ENCODE data around the gene AGAP3.

The AGAP3 gene

GRCh38 chr7:151063212-151063561 is 23.1 kb upstream of the AGAP3 start:
- H3K4me3 ChIP-seq (ENCODE audit: low read depth, low read length): no peak overlapping the region
- H3K9me3 ChIP-seq (ENCODE audit: severe bottlenecking): no peaks in the 10 kb centered on the region
- H3K36me3 ChIP-seq: peaks cover 48% of the 10 kb centered on the region
- H3K27me3 ChIP-seq (ENCODE audit: insufficient read depth, low read depth, severe bottlenecking): no peaks in the 10 kb centered on the region
- H3K27ac ChIP-seq: no peak overlapping the region
- no peak for TF ChIP-seq CTCF (IDR thresholded peaks at IDR 0.05; ENCODE audit: low read depth, low read length)
- DNase-seq: no peak

DNA sequence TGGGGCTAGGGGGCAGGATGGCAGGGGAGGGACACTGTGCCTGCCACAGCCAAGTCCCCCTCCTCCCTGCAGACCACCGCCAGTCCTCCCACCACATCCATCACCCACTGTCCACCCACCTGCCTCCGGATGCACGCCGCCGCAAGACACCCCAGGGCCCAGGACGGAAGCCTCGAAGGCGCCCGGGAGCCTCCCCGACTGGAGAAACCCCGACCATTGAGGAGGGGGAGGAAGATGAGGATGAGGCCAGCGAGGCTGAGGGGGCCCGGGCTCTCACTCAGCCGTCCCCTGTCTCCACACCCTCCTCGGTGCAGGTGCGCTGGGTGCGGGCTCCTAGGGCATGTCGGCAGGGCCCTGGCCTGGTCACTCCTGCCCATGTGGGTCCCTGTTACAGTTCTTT is 21.8 kb upstream of the AGAP3 start:
- H3K36me3 ChIP-seq: peaks cover 56% of the 10 kb centered on the region
- no peaks in the 10 kb centered on the region for H3K9me3 ChIP-seq (ENCODE audit: severe bottlenecking)
- DNase-seq: no peak
- no peak for TF ChIP-seq CTCF (IDR thresholded peaks at IDR 0.05; ENCODE audit: low read depth, low read length)
- no peak overlapping the region for H3K4me3 ChIP-seq (ENCODE audit: low read depth, low read length)
- H3K27me3 ChIP-seq (ENCODE audit: insufficient read depth, low read depth, severe bottlenecking): no peaks in the 10 kb centered on the region
- H3K27ac ChIP-seq: no peak overlapping the region

GRCh38 chr7:151064993-151065392 is 21.3 kb upstream of the AGAP3 start:
- H3K27ac ChIP-seq: no peak overlapping the region
- peaks cover 61% of the 10 kb centered on the region for H3K36me3 ChIP-seq
- H3K4me3 ChIP-seq (ENCODE audit: low read depth, low read length): no peak overlapping the region
- no peaks in the 10 kb centered on the region for H3K27me3 ChIP-seq (ENCODE audit: insufficient read depth, low read depth, severe bottlenecking)
- no peak for TF ChIP-seq CTCF (IDR thresholded peaks at IDR 0.05; ENCODE audit: low read depth, low read length)
- H3K9me3 ChIP-seq (ENCODE audit: severe bottlenecking): no peaks in the 10 kb centered on the region
- no peak for DNase-seq

DNA sequence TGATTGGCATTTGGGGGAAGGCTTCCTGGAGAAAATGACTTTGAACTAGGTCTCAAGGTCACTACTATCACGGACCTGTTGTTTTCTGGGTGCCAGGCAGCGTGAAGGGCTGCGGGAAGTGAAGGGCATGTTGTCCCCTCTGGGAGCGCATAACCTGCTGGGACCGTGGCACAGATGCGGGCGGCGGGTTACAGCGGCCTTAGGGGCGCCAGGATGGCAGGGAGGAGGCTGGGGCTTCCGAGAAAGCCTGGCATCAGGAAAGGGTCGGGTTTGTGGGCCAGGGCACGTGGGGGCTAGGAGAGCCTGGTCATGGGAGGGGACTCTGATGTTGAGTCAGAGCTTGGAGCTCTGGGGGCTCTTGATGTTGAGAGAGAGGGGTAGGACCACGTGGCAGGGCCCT is 20.8 kb upstream of the AGAP3 start:
- H3K9me3 ChIP-seq (ENCODE audit: severe bottlenecking): no peaks in the 10 kb centered on the region
- H3K27ac ChIP-seq: no peak overlapping the region
- no peak overlapping the region for H3K4me3 ChIP-seq (ENCODE audit: low read depth, low read length)
- H3K36me3 ChIP-seq: peaks cover 67% of the 10 kb centered on the region
- no peaks in the 10 kb centered on the region for H3K27me3 ChIP-seq (ENCODE audit: insufficient read depth, low read depth, severe bottlenecking)
- TF ChIP-seq CTCF (IDR thresholded peaks at IDR 0.05; ENCODE audit: low read depth, low read length): no peak
- no peak for DNase-seq

DNA sequence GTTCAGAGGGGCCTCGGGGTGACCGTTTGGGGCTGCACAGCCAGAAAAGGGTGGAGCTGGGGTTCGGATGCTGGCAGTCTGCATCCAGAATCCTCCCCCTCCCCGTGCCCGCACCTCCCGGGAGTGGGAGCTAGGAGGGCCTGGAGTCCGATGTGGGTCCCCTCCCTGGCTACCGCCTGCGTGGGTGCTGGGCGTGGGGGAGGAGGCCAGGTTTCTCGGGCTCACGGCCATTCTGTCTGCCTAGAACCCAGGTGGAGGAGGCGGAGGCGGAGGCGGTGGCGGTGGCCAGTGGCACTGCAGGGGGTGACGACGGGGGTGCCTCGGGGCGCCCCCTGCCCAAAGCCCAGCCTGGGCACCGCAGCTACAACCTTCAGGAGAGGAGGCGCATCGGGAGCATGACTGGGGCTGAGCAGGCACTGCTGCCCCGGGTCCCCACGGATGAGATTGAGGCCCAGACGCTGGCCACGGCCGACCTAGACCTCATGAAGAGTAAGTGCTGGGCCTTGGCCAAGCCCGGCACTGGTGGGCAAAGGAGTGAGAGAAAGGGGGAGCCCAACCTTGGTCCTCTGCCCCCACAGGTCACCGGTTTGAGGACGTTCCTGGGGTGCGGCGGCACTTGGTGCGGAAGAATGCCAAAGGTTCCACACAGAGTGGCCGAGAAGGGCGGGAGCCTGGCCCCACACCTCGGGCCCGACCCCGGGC is 19.9 kb upstream of the AGAP3 start:
- Histone ChIP-seq H3K27me3 (ENCODE audit: insufficient read depth, low read depth, severe bottlenecking) (no peaks in the 10 kb centered on the region), H3K4me3 (ENCODE audit: low read depth, low read length) (no peak overlapping the region), H3K27ac (no peak overlapping the region), H3K36me3 (peaks cover 76% of the 10 kb centered on the region), H3K9me3 (ENCODE audit: severe bottlenecking) (no peaks in the 10 kb centered on the region)
- no peak for TF ChIP-seq CTCF (IDR thresholded peaks at IDR 0.05; ENCODE audit: low read depth, low read length)
- DNase-seq: no peak
